H1 (cell line): Measurements from ENCODE around the gene AIPL1. TPM values are rescaled to one million over a fixed set of nuclear protein-coding genes. Genes with fewer than 3 reads are reported as not detected.

Experiments used
- CTCF ChIA-PET: fragments of 300-600 bp; sonication (Branson Sonifier 250); formaldehyde crosslinking; loops from one replicate; lab custom pipeline; 2021; ENCODE audit not compliant: partially characterized antibody; lab: Charles Lee
- POLR2A ChIA-PET: fragments of 300-600 bp; sonication (Branson Sonifier 250); formaldehyde crosslinking; loops from one replicate; lab custom pipeline; 2021; ENCODE audit warnings: inconsistent platforms; ENCODE audit not compliant: partially characterized antibody; lab: Charles Lee
- DNase-seq, 2 experiments: peaks; one replicate each; pipeline versions ENCODE4 v3.0.0 to v3.0.0-alpha.2; 2010 to 2022; ENCODE audit warnings: low spot score in 2 of 2, low read depth in 1 of 2, mixed read lengths in 1 of 2
- FAIRE-seq: peaks from 2 replicates; lab custom pipeline; 2011; peaks lifted over from hg19 to GRCh38; lab: Jason Lieb, UNC
- H2AFZ ChIP-seq: 2 replicates; pipeline ENCODE4 v1.8.1; 2012; ENCODE audit warnings: low read length, inconsistent platforms
- H2AK5ac ChIP-seq: 2 replicates; pipeline ENCODE4 v1.6.1; 2013; ENCODE audit warnings: low read depth, low read length
- H2BK120ac ChIP-seq: replicated peaks from 2 replicates; pipeline ENCODE3; 2013; ENCODE audit warnings: low read depth, low read length, inconsistent platforms
- H2BK12ac ChIP-seq: 2 replicates; pipeline ENCODE4 v1.6.1; 2013; ENCODE audit warnings: low read depth, low read length
- H2BK15ac ChIP-seq: 2 replicates; pipeline ENCODE4 v1.6.1; 2013; ENCODE audit warnings: low read length
- H2BK20ac ChIP-seq: 2 replicates; pipeline ENCODE4 v1.6.1; 2013; ENCODE audit warnings: low read length
- H2BK5ac ChIP-seq: 2 replicates; pipeline ENCODE4 v1.6.1; 2013; ENCODE audit warnings: low read depth, low read length
- H3K14ac ChIP-seq: 2 replicates; pipeline ENCODE4 v1.6.1; 2013; ENCODE audit warnings: inconsistent platforms; ENCODE audit not compliant: insufficient read length
- H3K18ac ChIP-seq: 2 replicates; pipeline ENCODE4 v1.6.1; 2013; ENCODE audit warnings: low read length; ENCODE audit errors: extremely low read depth
- H3K23ac ChIP-seq: 2 replicates; pipeline ENCODE4 v1.6.1; 2013; ENCODE audit warnings: inconsistent platforms; ENCODE audit not compliant: insufficient read length
- H3K23me2 ChIP-seq: 2 replicates; pipeline ENCODE4 v1.6.1; 2013; ENCODE audit warnings: low read depth, low read length
- H3K27ac ChIP-seq: 2 replicates; pipeline ENCODE4 v1.6.1; 2011; ENCODE audit warnings: low read depth, low read length, inconsistent platforms
- H3K27me3 ChIP-seq, 4 experiments: replicated peaks in 1 of 4; 1 replicate in 1 of 4; 2 replicates in 3 of 4; pipeline versions ENCODE4 v1.6.1 to v1.8.1; 2011 to 2013; ENCODE audit warnings: low read length in 3 of 4, mild to moderate bottlenecking in 3 of 4, inconsistent platforms in 2 of 4, mixed read lengths in 2 of 4, moderate library complexity in 1 of 4; ENCODE audit not compliant: control insufficient read depth in 3 of 4, insufficient read depth in 3 of 4; ENCODE audit errors: extremely low read depth in 1 of 4
- H3K36me3 ChIP-seq, 4 experiments: 2 replicates each; pipeline versions ENCODE4 v1.6.1 to v1.8.1; 2011 to 2013; ENCODE audit warnings: mild to moderate bottlenecking in 4 of 4, low read length in 3 of 4, moderate library complexity in 2 of 4, control low read depth in 1 of 4, inconsistent platforms in 1 of 4; ENCODE audit not compliant: insufficient read depth in 4 of 4, control insufficient read depth in 2 of 4
- H3K4ac ChIP-seq: replicated peaks from 2 replicates; pipeline ENCODE3; 2013; ENCODE audit warnings: low read length, low read depth, mixed read lengths, inconsistent platforms; ENCODE audit not compliant: insufficient read length
- H3K4me1 ChIP-seq, 4 experiments: replicated peaks in 1 of 4; 1 replicate in 1 of 4; 2 replicates in 3 of 4; pipeline versions ENCODE4 v1.6.1 to v1.8.1; 2011 to 2013; ENCODE audit warnings: low read length in 3 of 4, inconsistent platforms in 2 of 4, mixed read lengths in 1 of 4; ENCODE audit not compliant: insufficient read depth in 4 of 4, control insufficient read depth in 3 of 4
- H3K4me2 ChIP-seq, 2 experiments: 2 replicates each; pipeline versions ENCODE4 v1.6.1 to v1.8.1; 2011 to 2013; ENCODE audit warnings: low read depth in 2 of 2, low read length in 2 of 2, control low read depth in 1 of 2, inconsistent platforms in 1 of 2, mild to moderate bottlenecking in 1 of 2; ENCODE audit not compliant: insufficient read depth in 1 of 2
- H3K4me3 ChIP-seq, 4 experiments: fragments of 200-600, 300-600 bp in 1 of 4; sonication (generic), shearing (Covaris generic), sonication (Bioruptor Twin) in 1 of 4; 2 replicates each; pipeline versions ENCODE4 v1.5.1 to v1.8.1; 2011 to 2016; ENCODE audit warnings: low read length in 4 of 4, low read depth in 3 of 4, control low read depth in 2 of 4, inconsistent platforms in 2 of 4, mild to moderate bottlenecking in 2 of 4, mixed read lengths in 1 of 4, moderate library complexity in 1 of 4; ENCODE audit not compliant: insufficient read depth in 2 of 4; ENCODE audit errors: extremely low read depth in 1 of 4
- H3K56ac ChIP-seq: replicated peaks from 2 replicates; pipeline ENCODE3; 2013; ENCODE audit warnings: low read depth, mild to moderate bottlenecking, mixed read lengths, low read length, inconsistent platforms; ENCODE audit not compliant: insufficient read length
- H3K79me1 ChIP-seq: 2 replicates; pipeline ENCODE4 v1.6.1; 2013; ENCODE audit warnings: low read depth, low read length, control low read depth
- H3K79me2 ChIP-seq, 2 experiments: 2 replicates each; pipeline versions ENCODE4 v1.6.1 to v1.8.1; 2012 to 2013; ENCODE audit warnings: low read length in 2 of 2, mild to moderate bottlenecking in 2 of 2, inconsistent platforms in 1 of 2; ENCODE audit not compliant: insufficient read depth in 2 of 2, control insufficient read depth in 1 of 2
- H3K9ac ChIP-seq, 4 experiments: replicated peaks in 1 of 4; 1 replicate in 1 of 4; 2 replicates in 3 of 4; pipeline versions ENCODE4 v1.6.1 to v1.8.1; 2011 to 2013; ENCODE audit warnings: low read depth in 3 of 4, low read length in 3 of 4, control low read depth in 2 of 4, mild to moderate bottlenecking in 2 of 4, moderate library complexity in 2 of 4, inconsistent platforms in 1 of 4; ENCODE audit errors: extremely low read depth in 1 of 4
- H3K9me3 ChIP-seq, 2 experiments: 2 replicates each; pipeline versions ENCODE4 v1.6.1 to v1.8.1; 2012 to 2013; ENCODE audit warnings: mild to moderate bottlenecking in 2 of 2, moderate library complexity in 2 of 2, control low read depth in 1 of 2, inconsistent platforms in 1 of 2, low read depth in 1 of 2, low read length in 1 of 2, mixed read lengths in 1 of 2; ENCODE audit not compliant: insufficient read depth in 2 of 2
- H4K20me1 ChIP-seq, 2 experiments: replicated peaks in 1 of 2; 2 replicates each; pipeline versions ENCODE3 to v1.8.1; 2011 to 2013; ENCODE audit warnings: inconsistent platforms in 2 of 2, low read length in 2 of 2, mild to moderate bottlenecking in 1 of 2; ENCODE audit not compliant: insufficient read depth in 2 of 2, control insufficient read depth in 1 of 2
- H4K5ac ChIP-seq: 2 replicates; pipeline ENCODE4 v1.6.1; 2013; ENCODE audit warnings: low read length, low read depth, mixed read lengths, inconsistent platforms; ENCODE audit not compliant: insufficient read length
- H4K8ac ChIP-seq: 2 replicates; pipeline ENCODE4 v1.8.0; 2013; ENCODE audit warnings: mild to moderate bottlenecking, moderate library complexity, low read length, inconsistent platforms; ENCODE audit not compliant: insufficient read depth; ENCODE audit errors: extremely low read depth
- H4K91ac ChIP-seq: replicated peaks from 2 replicates; pipeline ENCODE3; 2013; ENCODE audit warnings: low read length, mixed read lengths, inconsistent platforms; ENCODE audit not compliant: insufficient read length
- CTBP2 ChIP-seq: IDR thresholded peaks from 2 replicates; pipeline ENCODE4 v1.7.0; 2011; ENCODE audit warnings: borderline replicate concordance, mild to moderate bottlenecking, moderate library complexity, mixed read lengths, low read length; ENCODE audit not compliant: insufficient read depth, insufficient read length
- E2F6 ChIP-seq: IDR thresholded peaks from 2 replicates; pipeline ENCODE4 v1.6.1; 2012; ENCODE audit warnings: inconsistent platforms
- HDAC6 ChIP-seq: IDR thresholded peaks from one replicate; pipeline ENCODE4 v1.7.1; 2012; ENCODE audit warnings: low read depth, mild to moderate bottlenecking, inconsistent platforms, low read length, moderate library complexity
- JUND ChIP-seq: IDR thresholded peaks from 2 replicates; pipeline ENCODE4 v1.6.1; 2011; ENCODE audit warnings: mild to moderate bottlenecking, improper control_type of control experiment, low read length
- NANOG ChIP-seq: IDR thresholded peaks from 2 replicates; pipeline ENCODE4 v1.6.1; 2011; ENCODE audit warnings: low read length, low read depth, mild to moderate bottlenecking, inconsistent platforms; ENCODE audit not compliant: insufficient read depth, poor library complexity, severe bottlenecking
- RBBP5 ChIP-seq: IDR thresholded peaks from 2 replicates; pipeline ENCODE4 v1.7.1; 2012; ENCODE audit warnings: low read depth, mild to moderate bottlenecking, inconsistent platforms, low read length, moderate library complexity, borderline replicate concordance
- SIX5 ChIP-seq: IDR thresholded peaks from 2 replicates; pipeline ENCODE4 v1.6.1; 2011; ENCODE audit warnings: mild to moderate bottlenecking, low read depth, low read length
- SRF ChIP-seq: IDR thresholded peaks from 2 replicates; pipeline ENCODE4 v1.6.1; 2011; ENCODE audit warnings: mild to moderate bottlenecking, low read depth, low read length, moderate library complexity
- TCF12 ChIP-seq: IDR thresholded peaks from 2 replicates; pipeline ENCODE4 v1.6.1; 2011; ENCODE audit warnings: low read depth, mild to moderate bottlenecking, low read length
- WGBS, 2 experiments: shearing (Covaris generic) in 1 of 2; methylation state at CpG; one replicate each; pipeline versions ENCODE4 v1.1.6 to v1.1.7; 2013 to 2015; ENCODE audit warnings: low lambda C conversion rate in 2 of 2, mixed read lengths in 2 of 2, inconsistent platforms in 1 of 2, low coverage in 1 of 2, missing lambda C conversion rate in 1 of 2; ENCODE audit not compliant: insufficient replicate concordance in 2 of 2, insufficient coverage in 1 of 2, insufficient read length in 1 of 2; ENCODE audit errors: extremely low coverage in 1 of 2, missing lambda C conversion rate in 1 of 2; 5-methylcytosine and 5-hydroxymethylcytosine counted together
- polyA plus RNA-seq, 7 experiments: library from polyadenylated mRNA; depleted of rRNA in 3 of 7; stranded (reverse) in 5 of 7; unstranded in 2 of 7; fragments of >200 nt in 5 of 7; fragments of 200-250 nt in 2 of 7; gene quantifications; 1 replicate in 5 of 7; 2 replicates in 1 of 7; 4 replicates in 1 of 7; pipeline versions ENCODE4 v1.2.1 to v1.2.3, GENCODE V29; 2011 to 2013; ENCODE audit warnings: missing spikeins in 2 of 7, mixed read lengths in 2 of 7
- total RNA-seq: library from RNA; stranded (reverse); fragmentation: NEBNext Ultra II Directional; extraction: Animal tissue kit (Norgen Biotek cat#: 25700); gene quantifications from 2 replicates; pipeline ENCODE4 v1.2.1, GENCODE V29; 2021
- TF ChIP-seq, protein P1 (sequence below), 3 experiments: IDR thresholded peaks; 1 replicate in 2 of 3; 2 replicates in 1 of 3; pipeline versions ENCODE4 v1.5.1 to v1.6.1; 2011; ENCODE audit warnings: low read length in 3 of 3, mild to moderate bottlenecking in 3 of 3, inconsistent platforms in 2 of 3, low read depth in 1 of 3, moderate library complexity in 1 of 3; ENCODE audit not compliant: insufficient read depth in 1 of 3; ENCODE audit errors: control extremely low read depth in 1 of 3

Gene AIPL1
- total and polyA plus RNA-seq, 2 of the 8 experiments (the other 6 are each of a cell fraction or from before 2014, with no cell fraction given), result 0.56 to 0.71 TPM

- Histone ChIP-seq H3K23ac (no peak overlapping the region), H2BK20ac (peak overlapping the region; percentile 48; the same call in 1 of the 2 replicates), H3K18ac (peak overlapping the region; percentile 60; the same call in 1 of the 2 replicates), H3K4me3 (no peak overlapping the region), H2BK15ac (0 out of 2 replicates have a peak overlapping the region, but pooled peaks have one; percentile 77), H2BK5ac (peak overlapping the region; percentile 48; the same call in 1 of the 2 replicates), H3K27me3 (no peaks in the 10 kb centered on the region), H2BK120ac (no peak overlapping the region), H4K20me1 (no peaks in the 10 kb centered on the region), H3K4me2 (no peak overlapping the region), H3K4me1 (peaks cover 0 to 13% (median 8%) of the 10 kb centered on the region in 4 experiments; a peak in 4 of 7 replicates), H3K56ac (no peak overlapping the region), H4K5ac (no peak overlapping the region), H3K9ac (no peak overlapping the region), H3K36me3 (no peaks in the 10 kb centered on the region), H3K9me3 (no peaks in the 10 kb centered on the region), H2BK12ac (peak overlapping the region; percentile 72; the same call in 1 of the 2 replicates), H3K79me1 (no peaks in the 10 kb centered on the region), H3K27ac (no peak overlapping the region), H4K8ac (0 out of 2 replicates have a peak overlapping the region, but pooled peaks have one; percentile 69), H2AFZ (no peak overlapping the region), H4K91ac (peak overlapping the region; percentile 69), H3K79me2 (no peaks in the 10 kb centered on the region), H2AK5ac (no peak overlapping the region), H3K14ac (no peak overlapping the region), H3K4ac (no peak overlapping the region), H3K23me2 (no peaks in the 10 kb centered on the region)
- CTCF ChIA-PET, result interaction anchor here (0.5 to 6.4 kb wide), 43 partner anchors 11 to 1621 kb away, joined by 3 to 68 read pairs (median 4); no protein-coding TSS in a partner anchor
- 88% methylated on average over 10 of the region's 10 CpGs; no CpG with 5 or more reads in 1 of the 2 experiments for WGBS, 2 experiments
- FAIRE-seq, result no peak
- POLR2A ChIA-PET, result interaction anchor here (0.5 to 2.0 kb wide), 8 partner anchors 9 to 170 kb away, joined by 3 to 10 read pairs (median 3); no protein-coding TSS in a partner anchor
- no peak for DNase-seq
- TF ChIP-seq TCF12, result no peak
- TF ChIP-seq CTBP2, result no peak
- no peak for TF ChIP-seq RBBP5
- TF ChIP-seq, protein P1, sequence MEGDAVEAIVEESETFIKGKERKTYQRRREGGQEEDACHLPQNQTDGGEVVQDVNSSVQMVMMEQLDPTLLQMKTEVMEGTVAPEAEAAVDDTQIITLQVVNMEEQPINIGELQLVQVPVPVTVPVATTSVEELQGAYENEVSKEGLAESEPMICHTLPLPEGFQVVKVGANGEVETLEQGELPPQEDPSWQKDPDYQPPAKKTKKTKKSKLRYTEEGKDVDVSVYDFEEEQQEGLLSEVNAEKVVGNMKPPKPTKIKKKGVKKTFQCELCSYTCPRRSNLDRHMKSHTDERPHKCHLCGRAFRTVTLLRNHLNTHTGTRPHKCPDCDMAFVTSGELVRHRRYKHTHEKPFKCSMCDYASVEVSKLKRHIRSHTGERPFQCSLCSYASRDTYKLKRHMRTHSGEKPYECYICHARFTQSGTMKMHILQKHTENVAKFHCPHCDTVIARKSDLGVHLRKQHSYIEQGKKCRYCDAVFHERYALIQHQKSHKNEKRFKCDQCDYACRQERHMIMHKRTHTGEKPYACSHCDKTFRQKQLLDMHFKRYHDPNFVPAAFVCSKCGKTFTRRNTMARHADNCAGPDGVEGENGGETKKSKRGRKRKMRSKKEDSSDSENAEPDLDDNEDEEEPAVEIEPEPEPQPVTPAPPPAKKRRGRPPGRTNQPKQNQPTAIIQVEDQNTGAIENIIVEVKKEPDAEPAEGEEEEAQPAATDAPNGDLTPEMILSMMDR (IDR thresholded peaks at IDR 0.05; ENCODE audit: control extremely low read depth in 1 of 3, insufficient read depth in 1 of 3, low read depth in 1 of 3, low read length in 3 of 3), result no peak
- no peak for TF ChIP-seq E2F6
- TF ChIP-seq SIX5, result no peak
- no peak for TF ChIP-seq JUND
- TF ChIP-seq HDAC6, result no peak
- no peak for TF ChIP-seq SRF
- no peak for TF ChIP-seq NANOG
These were observed 37.6 kb upstream of the AIPL1 start for GRCh38 chr17:6472517-6472916.
